ENCODE data around the gene SH3BP4.

DNA sequence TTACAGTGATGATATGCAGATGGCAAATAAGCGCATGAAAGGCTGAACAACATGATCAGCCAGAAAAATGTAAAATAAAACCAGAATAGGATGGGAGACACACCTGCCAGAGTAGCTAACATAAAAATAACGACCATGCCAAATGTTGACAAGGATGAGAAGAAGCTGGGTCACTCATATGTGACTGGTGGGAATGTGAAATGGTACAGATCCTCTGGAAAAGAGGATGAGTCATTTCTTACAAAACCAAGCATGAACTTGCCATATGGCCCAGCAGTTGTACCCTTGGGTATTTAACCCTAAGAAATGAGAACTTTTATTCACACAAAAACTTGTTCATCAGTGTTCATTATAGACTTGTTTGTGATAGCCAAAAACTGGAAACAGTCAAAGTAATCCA, 143.8 kb downstream of the SH3BP4 start:
- TF ChIP-seq, protein P1, sequence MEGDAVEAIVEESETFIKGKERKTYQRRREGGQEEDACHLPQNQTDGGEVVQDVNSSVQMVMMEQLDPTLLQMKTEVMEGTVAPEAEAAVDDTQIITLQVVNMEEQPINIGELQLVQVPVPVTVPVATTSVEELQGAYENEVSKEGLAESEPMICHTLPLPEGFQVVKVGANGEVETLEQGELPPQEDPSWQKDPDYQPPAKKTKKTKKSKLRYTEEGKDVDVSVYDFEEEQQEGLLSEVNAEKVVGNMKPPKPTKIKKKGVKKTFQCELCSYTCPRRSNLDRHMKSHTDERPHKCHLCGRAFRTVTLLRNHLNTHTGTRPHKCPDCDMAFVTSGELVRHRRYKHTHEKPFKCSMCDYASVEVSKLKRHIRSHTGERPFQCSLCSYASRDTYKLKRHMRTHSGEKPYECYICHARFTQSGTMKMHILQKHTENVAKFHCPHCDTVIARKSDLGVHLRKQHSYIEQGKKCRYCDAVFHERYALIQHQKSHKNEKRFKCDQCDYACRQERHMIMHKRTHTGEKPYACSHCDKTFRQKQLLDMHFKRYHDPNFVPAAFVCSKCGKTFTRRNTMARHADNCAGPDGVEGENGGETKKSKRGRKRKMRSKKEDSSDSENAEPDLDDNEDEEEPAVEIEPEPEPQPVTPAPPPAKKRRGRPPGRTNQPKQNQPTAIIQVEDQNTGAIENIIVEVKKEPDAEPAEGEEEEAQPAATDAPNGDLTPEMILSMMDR (IDR thresholded peaks at IDR 0.05) = no peak
- TF ChIP-seq POLR2A (IDR thresholded peaks at IDR 0.05) = no peak
